Glutamatergic neuron (in vitro differentiated cells): ENCODE measurements around the gene ZNF740. TPM values are rescaled to one million over a fixed set of nuclear protein-coding genes. Genes with fewer than 3 reads are reported as not detected.

Source experiments
- DNase-seq: peaks from one replicate; pipeline ENCODE4 v3.0.0; 2022
- H3K27ac Mint-ChIP-seq: one replicate; pipeline ENCODE4 v1.8.0; 2020; ENCODE audit warnings: mild to moderate bottlenecking, mixed read lengths, inconsistent platforms; ENCODE audit not compliant: unreplicated experiment
- H3K27me3 Mint-ChIP-seq: one replicate; pipeline ENCODE4 v1.8.0; 2020; ENCODE audit warnings: mild to moderate bottlenecking, moderate library complexity, mixed read lengths, inconsistent platforms; ENCODE audit not compliant: unreplicated experiment
- H3K36me3 Mint-ChIP-seq: one replicate; pipeline ENCODE4 v1.8.0; 2020; ENCODE audit warnings: mild to moderate bottlenecking, mixed read lengths, inconsistent platforms; ENCODE audit not compliant: unreplicated experiment
- H3K4me1 Mint-ChIP-seq: one replicate; pipeline ENCODE4 v1.8.0; 2020; ENCODE audit warnings: mild to moderate bottlenecking, low read depth, mixed read lengths, inconsistent platforms; ENCODE audit not compliant: unreplicated experiment
- H3K4me3 Mint-ChIP-seq: one replicate; pipeline ENCODE4 v1.8.0; 2020; ENCODE audit warnings: mild to moderate bottlenecking, mixed read lengths, inconsistent platforms; ENCODE audit not compliant: unreplicated experiment
- H3K9me3 Mint-ChIP-seq: one replicate; pipeline ENCODE4 v1.8.0; 2020; ENCODE audit warnings: mild to moderate bottlenecking, moderate library complexity, mixed read lengths, inconsistent platforms; ENCODE audit not compliant: unreplicated experiment
- CTCF ChIP-seq: fragments of 200-600 bp; sonication (generic); IDR thresholded peaks from one replicate; pipeline ENCODE4 v1.5.0; 2021; ENCODE audit not compliant: partially characterized antibody, unreplicated experiment
- total RNA-seq: library from RNA; stranded (reverse); fragmentation: NEBNext Ultra II Directional; extraction: Animal tissue kit (Norgen Biotek cat#: 25700); gene quantifications from one replicate; pipeline ENCODE4 v1.2.1, GENCODE V29; 2021; ENCODE audit not compliant: unreplicated experiment

Gene ZNF740
- total RNA-seq, 1 donor from 2014 or later = 38.2 TPM

- H3K4me1 Mint-ChIP-seq = peaks cover 15% of the 10 kb centered on the region
- no peaks in the 10 kb centered on the region for H3K36me3 Mint-ChIP-seq
- no peak for TF ChIP-seq CTCF
- H3K9me3 Mint-ChIP-seq = peaks cover 12% of the 10 kb centered on the region
- no peak for DNase-seq
- H3K27me3 Mint-ChIP-seq = peaks cover 26% of the 10 kb centered on the region
- H3K4me3 Mint-ChIP-seq = no peak overlapping the region
- H3K27ac Mint-ChIP-seq = peak overlapping the region; percentile 17
Observed at GRCh38 chr12:53217931-53218307, 37.4 kb downstream of the ZNF740 start.

GRCh38 chr12:53218551-53219291, 38.2 kb downstream of the ZNF740 start:
- no peak for DNase-seq
- H3K4me3 Mint-ChIP-seq = peak overlapping the region; percentile 18
- no peak overlapping the region for H3K27ac Mint-ChIP-seq
- no peak for TF ChIP-seq CTCF
- peaks cover 26% of the 10 kb centered on the region for H3K27me3 Mint-ChIP-seq
- peaks cover 11% of the 10 kb centered on the region for H3K4me1 Mint-ChIP-seq
- peaks cover 13% of the 10 kb centered on the region for H3K9me3 Mint-ChIP-seq
- H3K36me3 Mint-ChIP-seq = no peaks in the 10 kb centered on the region

GRCh38 chr12:53219292-53219955, 38.9 kb downstream of the ZNF740 start:
- Mint-ChIP-seq H3K9me3 (peaks cover 14% of the 10 kb centered on the region), H3K4me1 (peaks cover 13% of the 10 kb centered on the region)
- no peak for DNase-seq

GRCh38 chr12:53219956-53220693, 39.6 kb downstream of the ZNF740 start:
- Mint-ChIP-seq H3K4me3 (peak overlapping the region; percentile 91), H3K27me3 (peaks cover 31% of the 10 kb centered on the region), H3K36me3 (no peaks in the 10 kb centered on the region), H3K27ac (no peak overlapping the region), H3K4me1 (peaks cover 13% of the 10 kb centered on the region), H3K9me3 (peaks cover 14% of the 10 kb centered on the region)
- no peak for TF ChIP-seq CTCF
- peak; percentile 48 for DNase-seq

More at GRCh38 chr12:53219292-53219955, 38.9 kb downstream of the ZNF740 start:
- Mint-ChIP-seq H3K36me3 (no peaks in the 10 kb centered on the region), H3K27me3 (peaks cover 26% of the 10 kb centered on the region), H3K4me3 (peak overlapping the region; percentile 18), H3K27ac (no peak overlapping the region)
- TF ChIP-seq CTCF = no peak
